ENCODE data around the gene PDCD11. TPM values are rescaled to one million over a fixed set of nuclear protein-coding genes. Genes with fewer than 3 reads are reported as not detected.
A peak's percentile ranks its signal among the peaks of the same experiment; 100 is the strongest.

The PDCD11 gene
- total RNA-seq, 2 experiments from 2014 or later = 13.3 to 16.4 TPM

- Mint-ChIP-seq H3K36me3 (ENCODE audit: low read depth) (no peaks in the 10 kb centered on the region), H3K4me1 (ENCODE audit: low read depth) (peaks cover 34% of the 10 kb centered on the region), H3K27ac (no peak overlapping the region), H3K9me3 (no peaks in the 10 kb centered on the region), H3K27me3 (no peaks in the 10 kb centered on the region), H3K4me3 (no peak overlapping the region)
- Histone ChIP-seq H3K36me3 (ENCODE audit: insufficient read depth, low read length) (no peaks in the 10 kb centered on the region), H3K27me3 (ENCODE audit: control insufficient read depth in 1 of 2, insufficient read depth in 2 of 2, low read length in 2 of 2) (no peaks in the 10 kb centered on the region), H3K27ac (ENCODE audit: low read depth in 1 of 2, low read length in 2 of 2) (no peak overlapping the region), H3K9me3 (ENCODE audit: control insufficient read depth in 1 of 2, insufficient read depth in 1 of 2, low read length in 2 of 2) (no peaks in the 10 kb centered on the region), H3K4me1 (ENCODE audit: insufficient read depth, low read length) (peaks cover 49% of the 10 kb centered on the region), H3K4me3 (ENCODE audit: low read length) (no peak overlapping the region)
- no peak for TF ChIP-seq CTCF (IDR thresholded peaks at IDR 0.05)
- no peak for DNase-seq
- CTCF ChIA-PET = interaction anchor here (1.0 to 1.4 kb wide), 2 partner anchors 14 to 16 kb away, joined by 3 read pairs; no protein-coding TSS in a partner anchor
- POLR2A ChIA-PET = no interaction called here
- intact Hi-C loops (cut with DNase I, micrococcal nuclease) = no loop called here
- no peak for ATAC-seq (ENCODE audit: poor library complexity)
Measured at GRCh38 chr10:103469201-103469600, 72.8 kb downstream of the PDCD11 start.

- POLR2A ChIA-PET = interaction anchor here (0.7 to 1.6 kb wide), 3 partner anchors 17 to 20 kb away, joined by 3 to 7 read pairs (median 3); no protein-coding TSS in a partner anchor
- Mint-ChIP-seq H3K9me3 (no peaks in the 10 kb centered on the region), H3K4me3 (peak overlapping the region; percentile 46), H3K36me3 (ENCODE audit: low read depth) (no peaks in the 10 kb centered on the region), H3K27me3 (no peaks in the 10 kb centered on the region), H3K27ac (peak overlapping the region; percentile 80), H3K4me1 (ENCODE audit: low read depth) (peaks cover 34% of the 10 kb centered on the region)
- Histone ChIP-seq H3K36me3 (ENCODE audit: insufficient read depth, low read length) (no peaks in the 10 kb centered on the region), H3K4me1 (ENCODE audit: insufficient read depth, low read length) (peaks cover 54% of the 10 kb centered on the region), H3K27ac (ENCODE audit: low read depth in 1 of 2, low read length in 2 of 2) (peak overlapping the region; percentile 37 to 76), H3K9me3 (ENCODE audit: control insufficient read depth in 1 of 2, insufficient read depth in 1 of 2, low read length in 2 of 2) (no peaks in the 10 kb centered on the region), H3K27me3 (ENCODE audit: control insufficient read depth in 1 of 2, insufficient read depth in 2 of 2, low read length in 2 of 2) (no peaks in the 10 kb centered on the region), H3K4me3 (ENCODE audit: low read length) (peak overlapping the region; percentile 25)
- CTCF ChIA-PET = interaction anchor here (1.4 kb wide), 1 partner anchor 14 kb away, joined by 3 read pairs; no protein-coding TSS in a partner anchor
- intact Hi-C loops (cut with DNase I, micrococcal nuclease) = loop anchor here in 1 of 2 experiments (2.0 kb wide), 1 partner anchor 18 kb away; the partner anchor contains the start of gene CALHM2
- DNase-seq (peak; percentile 36 to 92 (median 68)), ATAC-seq (ENCODE audit: poor library complexity) (peak; percentile 89)
- no peak for TF ChIP-seq CTCF (IDR thresholded peaks at IDR 0.05)
Measured at GRCh38 chr10:103470761-103471653, 74.6 kb downstream of the PDCD11 start.

GRCh38 chr10:103472005-103472404 is 75.6 kb downstream of the PDCD11 start:
- ATAC-seq (ENCODE audit: poor library complexity) (no peak), DNase-seq (no peak)
- CTCF ChIA-PET = no interaction called here
- intact Hi-C loops (cut with DNase I, micrococcal nuclease) = no loop called here
- H3K27ac Mint-ChIP-seq = peak overlapping the region; percentile 80
- H3K4me1 Mint-ChIP-seq (ENCODE audit: low read depth) = peaks cover 34% of the 10 kb centered on the region
- H3K36me3 Mint-ChIP-seq (ENCODE audit: low read depth) = no peaks in the 10 kb centered on the region
- H3K27me3 Mint-ChIP-seq = no peaks in the 10 kb centered on the region
- Histone ChIP-seq H3K4me3 (ENCODE audit: low read length) (no peak overlapping the region), H3K9me3 (ENCODE audit: control insufficient read depth in 1 of 2, insufficient read depth in 1 of 2, low read length in 2 of 2) (no peaks in the 10 kb centered on the region), H3K27me3 (ENCODE audit: control insufficient read depth in 1 of 2, insufficient read depth in 2 of 2, low read length in 2 of 2) (no peaks in the 10 kb centered on the region), H3K4me1 (ENCODE audit: insufficient read depth, low read length) (peaks cover 61% of the 10 kb centered on the region), H3K27ac (ENCODE audit: low read depth in 1 of 2, low read length in 2 of 2) (peak overlapping the region in 1 of 2 donors; percentile 54), H3K36me3 (ENCODE audit: insufficient read depth, low read length) (no peaks in the 10 kb centered on the region)
- no peaks in the 10 kb centered on the region for H3K9me3 Mint-ChIP-seq
- POLR2A ChIA-PET = interaction anchor here (1.4 to 1.6 kb wide), 2 partner anchors 18 to 20 kb away, joined by 5 to 7 read pairs; partner anchors contain the start of gene CALHM2
- no peak for TF ChIP-seq CTCF (IDR thresholded peaks at IDR 0.05)
- peak overlapping the region; percentile 30 for H3K4me3 Mint-ChIP-seq
